ENCODE measurements around the gene NRG2.
A peak's percentile ranks its signal among the peaks of the same experiment; 100 is the strongest.

Gene NRG2

DNA sequence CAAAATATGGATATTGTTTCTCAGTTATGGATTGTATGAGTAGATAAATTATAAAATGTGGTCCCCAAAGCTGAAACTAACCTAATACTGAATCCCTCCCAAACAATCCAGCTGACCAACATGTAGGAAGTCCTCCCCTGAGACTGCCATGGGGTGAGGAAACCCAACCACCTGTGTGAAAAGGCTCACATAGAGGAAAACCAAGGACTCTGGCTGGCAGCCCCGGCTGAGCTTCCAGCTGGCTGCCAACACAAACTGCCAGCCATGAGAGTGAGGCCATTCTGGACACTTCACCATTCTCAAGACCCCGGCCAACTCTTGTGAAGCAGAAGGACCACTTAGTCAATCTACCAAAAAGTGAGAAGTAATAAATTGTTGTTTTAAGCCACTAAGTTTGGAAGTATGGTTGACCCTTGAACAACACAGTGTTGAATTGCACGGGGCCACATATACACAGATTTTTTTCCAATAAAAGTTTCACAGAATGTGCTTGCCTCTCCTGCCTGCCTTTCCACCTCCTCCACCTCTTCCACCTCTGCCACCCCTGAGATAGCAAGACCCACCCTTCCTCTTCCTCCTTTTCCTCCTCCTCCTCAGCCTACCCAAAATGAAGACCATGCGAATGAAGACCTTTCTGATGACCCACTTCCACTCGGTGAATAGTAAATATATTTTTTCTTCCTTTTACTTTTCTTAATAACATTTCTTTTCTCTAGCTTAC, 15.3 kb upstream of the NRG2 start:
- Histone ChIP-seq H3K9me3 (ENCODE audit: severe bottlenecking) (no peaks in the 10 kb centered on the region), H3K27ac (no peak overlapping the region), H3K36me3 (no peaks in the 10 kb centered on the region; the same call in 1 of the 2 replicates), H3K27me3 (ENCODE audit: insufficient read depth, low read depth, severe bottlenecking) (no peaks in the 10 kb centered on the region), H3K4me3 (ENCODE audit: low read depth, low read length) (no peak overlapping the region)
- DNase-seq = no peak
- TF ChIP-seq, protein P1, sequence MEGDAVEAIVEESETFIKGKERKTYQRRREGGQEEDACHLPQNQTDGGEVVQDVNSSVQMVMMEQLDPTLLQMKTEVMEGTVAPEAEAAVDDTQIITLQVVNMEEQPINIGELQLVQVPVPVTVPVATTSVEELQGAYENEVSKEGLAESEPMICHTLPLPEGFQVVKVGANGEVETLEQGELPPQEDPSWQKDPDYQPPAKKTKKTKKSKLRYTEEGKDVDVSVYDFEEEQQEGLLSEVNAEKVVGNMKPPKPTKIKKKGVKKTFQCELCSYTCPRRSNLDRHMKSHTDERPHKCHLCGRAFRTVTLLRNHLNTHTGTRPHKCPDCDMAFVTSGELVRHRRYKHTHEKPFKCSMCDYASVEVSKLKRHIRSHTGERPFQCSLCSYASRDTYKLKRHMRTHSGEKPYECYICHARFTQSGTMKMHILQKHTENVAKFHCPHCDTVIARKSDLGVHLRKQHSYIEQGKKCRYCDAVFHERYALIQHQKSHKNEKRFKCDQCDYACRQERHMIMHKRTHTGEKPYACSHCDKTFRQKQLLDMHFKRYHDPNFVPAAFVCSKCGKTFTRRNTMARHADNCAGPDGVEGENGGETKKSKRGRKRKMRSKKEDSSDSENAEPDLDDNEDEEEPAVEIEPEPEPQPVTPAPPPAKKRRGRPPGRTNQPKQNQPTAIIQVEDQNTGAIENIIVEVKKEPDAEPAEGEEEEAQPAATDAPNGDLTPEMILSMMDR (IDR thresholded peaks at IDR 0.05; ENCODE audit: low read depth, low read length) = no peak

GRCh38 chr5:140056880-140057279, 13.8 kb upstream of the NRG2 start:
- TF ChIP-seq, protein P1 (IDR thresholded peaks at IDR 0.05; ENCODE audit: low read depth, low read length) = no peak
- no peak overlapping the region for H3K4me3 ChIP-seq (ENCODE audit: low read depth, low read length)
- H3K27ac ChIP-seq = peak overlapping the region; percentile 22
- no peaks in the 10 kb centered on the region; the same call in 1 of the 2 replicates for H3K36me3 ChIP-seq
- DNase-seq = no peak
- no peaks in the 10 kb centered on the region for H3K9me3 ChIP-seq (ENCODE audit: severe bottlenecking)
- H3K27me3 ChIP-seq (ENCODE audit: insufficient read depth, low read depth, severe bottlenecking) = no peaks in the 10 kb centered on the region

DNA sequence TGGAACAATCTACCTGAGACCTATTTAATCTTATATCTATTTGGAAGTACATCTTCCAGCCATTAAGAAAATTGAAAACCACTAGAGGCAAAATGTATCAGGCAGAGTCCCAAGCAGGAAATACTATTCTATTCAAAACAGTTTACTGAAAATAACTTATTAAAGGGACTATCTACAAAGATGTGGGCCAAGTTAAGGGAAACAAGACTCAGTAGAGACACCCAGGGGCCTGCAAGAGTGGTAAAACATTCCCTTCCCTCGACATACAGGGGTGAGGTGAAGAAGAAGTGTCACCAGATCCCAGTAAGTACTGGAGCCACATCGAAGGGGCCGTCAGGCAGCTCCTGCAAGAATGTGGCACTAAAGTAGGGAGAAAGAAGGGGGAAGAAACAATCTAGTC, 12.1 kb upstream of the NRG2 start:
- Histone ChIP-seq H3K27me3 (ENCODE audit: insufficient read depth, low read depth, severe bottlenecking) (no peaks in the 10 kb centered on the region), H3K36me3 (no peaks in the 10 kb centered on the region; the same call in 1 of the 2 replicates), H3K9me3 (ENCODE audit: severe bottlenecking) (no peaks in the 10 kb centered on the region), H3K4me3 (ENCODE audit: low read depth, low read length) (no peak overlapping the region), H3K27ac (peak overlapping the region; percentile 73)
- TF ChIP-seq, protein P1 (IDR thresholded peaks at IDR 0.05; ENCODE audit: low read depth, low read length) = no peak
- peak; percentile 19 for DNase-seq

GRCh38 chr5:140054086-140054689, 11.1 kb upstream of the NRG2 start:
- no peak for DNase-seq
- no peak overlapping the region for H3K27ac ChIP-seq

DNA sequence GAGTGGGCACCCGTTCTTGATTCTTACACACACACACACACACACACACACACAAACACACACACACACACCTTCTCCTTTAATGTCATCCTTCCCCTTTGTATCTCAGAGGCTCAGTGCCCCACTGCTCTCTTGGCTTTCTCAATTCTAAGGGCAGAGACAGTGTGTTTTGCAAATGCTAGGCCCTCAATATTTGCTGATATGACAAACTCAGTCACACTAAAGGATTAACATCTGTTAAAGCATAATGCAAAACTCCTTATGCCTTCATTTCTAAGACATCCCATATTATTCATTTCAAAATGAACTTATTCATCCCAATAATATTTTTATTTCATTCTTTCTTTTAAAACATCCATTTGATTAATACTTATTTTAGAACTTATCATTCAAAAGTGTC, 8.9 kb upstream of the NRG2 start:
- no peak for DNase-seq
- Histone ChIP-seq H3K27ac (no peak overlapping the region), H3K4me3 (ENCODE audit: low read depth, low read length) (no peak overlapping the region), H3K9me3 (ENCODE audit: severe bottlenecking) (no peaks in the 10 kb centered on the region), H3K27me3 (ENCODE audit: insufficient read depth, low read depth, severe bottlenecking) (no peaks in the 10 kb centered on the region), H3K36me3 (no peaks in the 10 kb centered on the region)
- TF ChIP-seq, protein P1 (IDR thresholded peaks at IDR 0.05; ENCODE audit: low read depth, low read length) = no peak

More at GRCh38 chr5:140054086-140054689, 11.1 kb upstream of the NRG2 start:
- H3K27me3 ChIP-seq (ENCODE audit: insufficient read depth, low read depth, severe bottlenecking) = no peaks in the 10 kb centered on the region
- no peaks in the 10 kb centered on the region for H3K9me3 ChIP-seq (ENCODE audit: severe bottlenecking)
- H3K4me3 ChIP-seq (ENCODE audit: low read depth, low read length) = no peak overlapping the region
- H3K36me3 ChIP-seq = no peaks in the 10 kb centered on the region
- TF ChIP-seq, protein P1 (IDR thresholded peaks at IDR 0.05; ENCODE audit: low read depth, low read length) = no peak

Measured in WERI-Rb-1 (cell line).